SK-N-MC (cell line): Measurements from ENCODE around the gene CMTM1.

Experiments
- DNase-seq: peaks from one replicate; pipeline ENCODE4 v3.0.0-alpha.2; 2011; ENCODE audit warnings: low read depth, low spot score
- H3K27ac ChIP-seq: fragments of 200-600 bp; sonication (generic); 2 replicates; pipeline ENCODE4 v1.5.1; 2016; ENCODE audit warnings: mixed run types
- H3K36me3 ChIP-seq: fragments of 200-600 bp; sonication (generic); 2 replicates; pipeline ENCODE4 v1.6.1; 2017; ENCODE audit warnings: antibody characterized with exemption, low read length, mixed read lengths; ENCODE audit not compliant: insufficient read depth
- H3K4me3 ChIP-seq: fragments of 200-600 bp; sonication (generic); 2 replicates; pipeline ENCODE4 v1.5.1; 2016
- H3K9ac ChIP-seq: fragments of 200-600 bp; sonication (generic); 2 replicates; pipeline ENCODE4 v1.8.0; 2017; ENCODE audit warnings: mixed run types, mixed read lengths; ENCODE audit not compliant: insufficient read length
- H3K9me3 ChIP-seq: fragments of 200-600 bp; sonication (generic); 2 replicates; pipeline ENCODE4 v1.6.1; 2017; ENCODE audit warnings: low read depth, mild to moderate bottlenecking, antibody characterized with exemption, low read length, moderate library complexity, mixed read lengths
- EZH2 ChIP-seq: fragments of 200-600 bp; sonication (generic); IDR thresholded peaks from one replicate; pipeline ENCODE4 v1.6.1; 2017; ENCODE audit warnings: antibody characterized with exemption
- FOXP2 ChIP-seq: optimal IDR thresholded peaks from 2 replicates; pipeline ENCODE3; 2011; ENCODE audit warnings: mild to moderate bottlenecking, moderate library complexity; ENCODE audit not compliant: insufficient read depth; ENCODE audit errors: extremely low read length, control extremely low read depth
- POLR2AphosphoS5 ChIP-seq: IDR thresholded peaks from 2 replicates; pipeline ENCODE4 v1.6.1; 2012; ENCODE audit warnings: mild to moderate bottlenecking, low read depth, low read length, borderline replicate concordance

Gene CMTM1

GRCh38 chr16:66568355-66568754 is 2.1 kb downstream of the CMTM1 start:
- no peaks in the 10 kb centered on the region; the same call in 1 of the 2 replicates for H3K36me3 ChIP-seq
- no peak for DNase-seq
- no peak overlapping the region for H3K9ac ChIP-seq

GRCh38 chr16:66569131-66569530 is 2.9 kb downstream of the CMTM1 start:
- H3K36me3 ChIP-seq, result no peaks in the 10 kb centered on the region; the same call in 1 of the 2 replicates

More at GRCh38 chr16:66568355-66568754, 2.1 kb downstream of the CMTM1 start:
- H3K27ac ChIP-seq, result no peak overlapping the region
- no peak overlapping the region for H3K4me3 ChIP-seq
- no peak for TF ChIP-seq EZH2
- TF ChIP-seq FOXP2, result no peak
- TF ChIP-seq POLR2AphosphoS5, result no peak
- no peaks in the 10 kb centered on the region for H3K9me3 ChIP-seq

GRCh38 chr16:66569827-66570405 is 3.7 kb downstream of the CMTM1 start:
- no peak for TF ChIP-seq FOXP2
- no peak for TF ChIP-seq EZH2
- no peak for TF ChIP-seq POLR2AphosphoS5
- Histone ChIP-seq H3K9ac (no peak overlapping the region), H3K27ac (no peak overlapping the region), H3K4me3 (no peak overlapping the region), H3K9me3 (no peaks in the 10 kb centered on the region), H3K36me3 (no peaks in the 10 kb centered on the region; the same call in 1 of the 2 replicates)
- no peak for DNase-seq

More at GRCh38 chr16:66569131-66569530, 2.9 kb downstream of the CMTM1 start:
- H3K9ac ChIP-seq, result no peak overlapping the region
- no peak overlapping the region for H3K4me3 ChIP-seq
- no peaks in the 10 kb centered on the region for H3K9me3 ChIP-seq
- H3K27ac ChIP-seq, result no peak overlapping the region
- TF ChIP-seq EZH2, result no peak
- no peak for TF ChIP-seq POLR2AphosphoS5
- no peak for TF ChIP-seq FOXP2
- DNase-seq, result no peak

- H3K9ac ChIP-seq, result no peak overlapping the region
- no peak for DNase-seq
- H3K36me3 ChIP-seq, result no peaks in the 10 kb centered on the region
- no peak overlapping the region for H3K27ac ChIP-seq
- H3K9me3 ChIP-seq, result no peaks in the 10 kb centered on the region
- TF ChIP-seq EZH2 (no peak), POLR2AphosphoS5 (no peak), FOXP2 (no peak)
- H3K4me3 ChIP-seq, result no peak overlapping the region
These were observed 6.1 kb downstream of the CMTM1 start for GRCh38 chr16:66572356-66572755.

GRCh38 chr16:66574081-66574480 is 7.8 kb downstream of the CMTM1 start:
- Histone ChIP-seq H3K27ac (no peak overlapping the region), H3K9me3 (no peaks in the 10 kb centered on the region), H3K4me3 (no peak overlapping the region), H3K36me3 (no peaks in the 10 kb centered on the region), H3K9ac (no peak overlapping the region)
- DNase-seq, result no peak
- TF ChIP-seq EZH2 (no peak), POLR2AphosphoS5 (no peak), FOXP2 (no peak)

GRCh38 chr16:66574531-66574930 is 8.3 kb downstream of the CMTM1 start:
- TF ChIP-seq POLR2AphosphoS5, result no peak
- no peak for TF ChIP-seq EZH2
- TF ChIP-seq FOXP2, result no peak
- H3K9ac ChIP-seq, result no peak overlapping the region
- DNase-seq, result no peak
- H3K9me3 ChIP-seq, result no peaks in the 10 kb centered on the region
- no peak overlapping the region for H3K4me3 ChIP-seq
- H3K27ac ChIP-seq, result no peak overlapping the region
- no peaks in the 10 kb centered on the region for H3K36me3 ChIP-seq

GRCh38 chr16:66575060-66575459 is 8.8 kb downstream of the CMTM1 start:
- H3K9ac ChIP-seq, result no peak overlapping the region
- no peak for DNase-seq
- H3K27ac ChIP-seq, result no peak overlapping the region
- TF ChIP-seq POLR2AphosphoS5 (no peak), EZH2 (no peak), FOXP2 (no peak)
- no peaks in the 10 kb centered on the region for H3K9me3 ChIP-seq
- no peak overlapping the region for H3K4me3 ChIP-seq
- no peaks in the 10 kb centered on the region for H3K36me3 ChIP-seq

GRCh38 chr16:66576296-66576695 is 10.1 kb downstream of the CMTM1 start:
- Histone ChIP-seq H3K36me3 (no peaks in the 10 kb centered on the region), H3K4me3 (no peak overlapping the region), H3K27ac (no peak overlapping the region), H3K9ac (no peak overlapping the region), H3K9me3 (no peaks in the 10 kb centered on the region)
- DNase-seq, result no peak
- TF ChIP-seq EZH2 (no peak), POLR2AphosphoS5 (no peak), FOXP2 (no peak)
